ENCODE measurements around the gene EEF1G. TPM values are rescaled to one million over a fixed set of nuclear protein-coding genes. Genes with fewer than 3 reads are reported as not detected.

Gene EEF1G
- total RNA-seq, 2 donors from 2014 or later = 1,954 to 1,984 TPM

DNA sequence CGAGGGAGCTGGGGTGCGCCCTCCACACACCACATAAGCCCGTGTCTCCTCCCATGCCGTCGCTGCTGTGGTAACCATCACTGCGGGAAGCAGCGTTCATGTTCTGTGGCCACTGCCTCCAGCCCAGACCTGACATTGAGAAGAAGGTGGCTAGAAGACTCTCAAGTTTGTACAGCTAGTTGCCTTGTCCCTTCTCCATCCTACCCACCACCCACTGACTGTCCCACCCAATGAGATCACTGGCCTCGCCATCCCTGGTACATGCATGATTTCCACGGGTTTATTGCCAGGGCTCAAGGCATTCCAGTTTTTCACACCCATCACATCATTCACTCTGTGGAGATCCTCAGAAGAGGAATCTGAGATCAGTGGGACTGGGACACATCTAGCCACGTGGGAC, 60.1 kb downstream of the EEF1G start:
- Mint-ChIP-seq H3K4me3 (peak overlapping the region; percentile 73), H3K27ac (peak overlapping the region; percentile 91), H3K36me3 (ENCODE audit: low read depth) (peaks cover 2% of the 10 kb centered on the region), H3K4me1 (peaks cover 27% of the 10 kb centered on the region), H3K27me3 (no peaks in the 10 kb centered on the region)
- DNase-seq (no peak), ATAC-seq (peak; percentile 21)
- H3K9me3 ChIP-seq (ENCODE audit: control insufficient read depth, low read length, poor library complexity, severe bottlenecking) = no peaks in the 10 kb centered on the region

DNA sequence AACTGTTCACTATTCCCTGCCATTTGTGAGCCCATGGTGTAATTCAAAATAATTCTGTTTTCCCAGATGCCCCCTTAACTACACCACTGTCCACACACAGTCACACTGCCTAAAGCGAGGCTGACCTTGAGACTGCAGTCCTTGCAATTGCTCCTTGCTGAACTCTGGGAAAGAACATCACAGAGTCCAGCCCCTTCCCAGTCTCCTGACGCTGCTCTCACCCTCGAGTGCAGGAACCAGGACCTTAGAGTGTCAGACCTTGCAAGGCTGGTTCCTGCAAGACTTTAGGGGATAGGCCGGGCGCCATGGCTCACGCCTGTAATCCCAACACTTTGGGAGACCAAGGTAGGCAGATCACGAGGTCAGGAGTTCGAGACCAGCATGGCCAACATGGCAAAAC, 60.7 kb downstream of the EEF1G start:
- H3K4me3 Mint-ChIP-seq = peak overlapping the region; percentile 73

More for the DNA sequence above, 60.7 kb downstream of the EEF1G start:
- peaks cover 23% of the 10 kb centered on the region for H3K4me1 Mint-ChIP-seq
- no peaks in the 10 kb centered on the region for H3K9me3 ChIP-seq (ENCODE audit: control insufficient read depth, low read length, poor library complexity, severe bottlenecking)
- DNase-seq (no peak), ATAC-seq (peak; percentile 6)
- peak overlapping the region; percentile 91 for H3K27ac Mint-ChIP-seq
- H3K36me3 Mint-ChIP-seq (ENCODE audit: low read depth) = peaks cover 2% of the 10 kb centered on the region
- no peaks in the 10 kb centered on the region for H3K27me3 Mint-ChIP-seq

Other genes starting within 250 kb of the EEF1G start
- gene ASRGL1, start 236.4 kb downstream of the EEF1G start, total RNA-seq = under 1 TPM; 0.75 to 0.89 TPM
- not detected for gene SCGB1A1, start 154.9 kb downstream of the EEF1G start, total RNA-seq
- gene AHNAK, start 27.1 kb downstream of the EEF1G start, total RNA-seq = 100 to 1,000 TPM; 692 to 863 TPM
- 10 to 100 TPM; 20.9 to 23.2 TPM for gene TUT1, start 17.6 kb upstream of the EEF1G start, total RNA-seq
- 100 to 1,000 TPM; 140 to 175 TPM for gene MTA2, start 28.0 kb upstream of the EEF1G start, total RNA-seq
- 100 to 1,000 TPM; 169 to 174 TPM for gene EML3, start 38.9 kb upstream of the EEF1G start, total RNA-seq
- 1 to 10 TPM in 1 of 2 donors, under 1 TPM in 1; 0.94 to 1.2 TPM for gene ROM1, start 39.4 kb upstream of the EEF1G start, total RNA-seq
- 10 to 100 TPM; 53.0 to 57.2 TPM for gene B3GAT3, start 48.1 kb upstream of the EEF1G start, total RNA-seq
- gene GANAB, start 72.7 kb upstream of the EEF1G start, total RNA-seq = 100 to 1,000 TPM; 168 to 179 TPM
- 10 to 100 TPM; 12.1 to 13.0 TPM for gene INTS5, start 79.4 kb upstream of the EEF1G start, total RNA-seq
- gene C11orf98, start 91.3 kb upstream of the EEF1G start, total RNA-seq = 10 to 100 TPM; 20.0 to 21.6 TPM
- gene CSKMT, start 91.4 kb upstream of the EEF1G start, total RNA-seq = 10 to 100 TPM in 1 of 2 donors, 1 to 10 TPM in 1; 8.0 to 15.9 TPM
- 1 to 10 TPM; 2.6 to 3.3 TPM for gene UQCC3, start 97.8 kb upstream of the EEF1G start, total RNA-seq
- 10 to 100 TPM; 12.0 to 14.9 TPM for gene LBHD1, start 98.4 kb upstream of the EEF1G start, total RNA-seq
- 100 to 1,000 TPM; 195 to 203 TPM for gene UBXN1, start 105.2 kb upstream of the EEF1G start, total RNA-seq
- gene LRRN4CL, start 115.6 kb upstream of the EEF1G start, total RNA-seq = not detected
- 10 to 100 TPM; 20.8 to 20.9 TPM for gene BSCL2, start 133.5 kb upstream of the EEF1G start, total RNA-seq
- not detected for gene GNG3, start 133.8 kb upstream of the EEF1G start, total RNA-seq
- 10 to 100 TPM; 41.4 to 43.2 TPM for gene HNRNPUL2, start 153.6 kb upstream of the EEF1G start, total RNA-seq
- 10 to 100 TPM; 11.0 to 14.1 TPM for gene TTC9C, start 154.6 kb upstream of the EEF1G start, total RNA-seq
- 1 to 10 TPM; 7.4 to 9.1 TPM for gene ZBTB3, start 180.3 kb upstream of the EEF1G start, total RNA-seq
- 10 to 100 TPM; 65.0 to 65.7 TPM for gene POLR2G, start 187.7 kb upstream of the EEF1G start, total RNA-seq
- gene TAF6L, start 197.5 kb upstream of the EEF1G start, total RNA-seq = 10 to 100 TPM; 14.1 to 15.8 TPM
- gene TMEM179B, start 213.5 kb upstream of the EEF1G start, total RNA-seq = 10 to 100 TPM; 20.5 to 27.7 TPM
- gene TMEM223, start 218.1 kb upstream of the EEF1G start, total RNA-seq = 1 to 10 TPM; 5.7 to 7.3 TPM
- 100 to 1,000 TPM; 271 to 305 TPM for gene NXF1, start 231.5 kb upstream of the EEF1G start, total RNA-seq

All from T-helper 17 cell (primary cell).